PC-9 (cell line): ENCODE measurements around the gene PTTG2.

Experiments used
- EZH2 ChIP-seq: fragments of 200-600 bp; sonication (generic); IDR thresholded peaks from 2 replicates; pipeline ENCODE4 v1.8.0; 2017; ENCODE audit warnings: antibody characterized with exemption, low read depth
- TF ChIP-seq, protein P1 (sequence below): fragments of 200-600 bp; sonication (generic); conservative IDR thresholded peaks from 2 replicates; pipeline ENCODE4 v1.6.1; 2017; ENCODE audit warnings: mixed run types, antibody characterized with exemption, mild to moderate bottlenecking, moderate library complexity

DNA sequence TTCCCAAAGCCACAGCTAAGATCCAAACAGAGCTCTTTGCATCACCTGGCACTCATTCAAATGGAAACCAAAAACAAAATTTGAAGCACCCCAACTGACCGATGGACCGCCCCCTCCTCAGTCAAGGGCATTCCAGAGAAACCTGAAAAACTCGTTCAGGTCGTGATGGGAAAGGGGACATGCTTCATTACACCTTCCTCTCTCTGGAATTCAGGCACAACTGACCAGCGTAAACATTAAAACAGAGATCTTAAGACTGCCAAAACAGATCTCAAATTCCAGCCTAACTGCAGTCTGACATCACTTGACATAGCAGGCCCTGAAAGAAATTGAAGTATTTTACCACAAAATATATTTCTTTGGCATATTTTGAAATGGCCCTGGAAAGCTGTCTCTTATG is 28.5 kb downstream of the PTTG2 start:
- TF ChIP-seq, protein P1, sequence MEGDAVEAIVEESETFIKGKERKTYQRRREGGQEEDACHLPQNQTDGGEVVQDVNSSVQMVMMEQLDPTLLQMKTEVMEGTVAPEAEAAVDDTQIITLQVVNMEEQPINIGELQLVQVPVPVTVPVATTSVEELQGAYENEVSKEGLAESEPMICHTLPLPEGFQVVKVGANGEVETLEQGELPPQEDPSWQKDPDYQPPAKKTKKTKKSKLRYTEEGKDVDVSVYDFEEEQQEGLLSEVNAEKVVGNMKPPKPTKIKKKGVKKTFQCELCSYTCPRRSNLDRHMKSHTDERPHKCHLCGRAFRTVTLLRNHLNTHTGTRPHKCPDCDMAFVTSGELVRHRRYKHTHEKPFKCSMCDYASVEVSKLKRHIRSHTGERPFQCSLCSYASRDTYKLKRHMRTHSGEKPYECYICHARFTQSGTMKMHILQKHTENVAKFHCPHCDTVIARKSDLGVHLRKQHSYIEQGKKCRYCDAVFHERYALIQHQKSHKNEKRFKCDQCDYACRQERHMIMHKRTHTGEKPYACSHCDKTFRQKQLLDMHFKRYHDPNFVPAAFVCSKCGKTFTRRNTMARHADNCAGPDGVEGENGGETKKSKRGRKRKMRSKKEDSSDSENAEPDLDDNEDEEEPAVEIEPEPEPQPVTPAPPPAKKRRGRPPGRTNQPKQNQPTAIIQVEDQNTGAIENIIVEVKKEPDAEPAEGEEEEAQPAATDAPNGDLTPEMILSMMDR, result no peak
- TF ChIP-seq EZH2, result no peak
